DMS 273 (cell line): Measurements from ENCODE around the gene ZSCAN16.
A peak's percentile ranks its signal among the peaks of the same experiment; 100 is the strongest.
"Not testable (repeated sequence)": the region's sequence is repeated elsewhere in the genome, so short reads cannot be mapped to it uniquely, and the experiment has no call there.

ENCODE experiments used
- DNase-seq: peaks from one replicate; lab custom pipeline; 2025; ENCODE audit not compliant: unreplicated experiment; lab: John Stamatoyannopoulos, UW

ZSCAN16 gene

GRCh38 chr6:28124350-28124970 lies at the start of gene ZSCAN16:
TSS of gene ZSCAN16 (plus strand) at chr6:28124609. CDS start at chr6:28125444, 835 bp downstream.
- peak; percentile 95 for DNase-seq

- DNase-seq = no peak
Observed at GRCh38 chr6:28078050-28078449, 46.4 kb upstream of the ZSCAN16 start.

GRCh38 chr6:28078836-28079235 lies 45.6 kb upstream of the ZSCAN16 start:
- no peak for DNase-seq

GRCh38 chr6:28080381-28080630 lies 44.1 kb upstream of the ZSCAN16 start, which contains the start of gene ZNF165:
TSS of gene ZNF165 (plus strand) at chr6:28080568. CDS start at chr6:28085481, 4,913 bp downstream.
- DNase-seq = not testable (repeated sequence)

GRCh38 chr6:28080631-28081485 lies 43.6 kb upstream of the ZSCAN16 start:
- peak; percentile 97 for DNase-seq

- no peak for DNase-seq
Observed at GRCh38 chr6:28081486-28081751, 43.0 kb upstream of the ZSCAN16 start.

GRCh38 chr6:28082939-28083338 lies 41.5 kb upstream of the ZSCAN16 start:
- no peak for DNase-seq

- no peak for DNase-seq
Observed at GRCh38 chr6:28089054-28089453, 35.4 kb upstream of the ZSCAN16 start.

- DNase-seq = no peak
Observed at GRCh38 chr6:28090917-28091586, 33.4 kb upstream of the ZSCAN16 start.

GRCh38 chr6:28102222-28102621 lies 22.2 kb upstream of the ZSCAN16 start:
- DNase-seq = not testable (repeated sequence)

GRCh38 chr6:28102699-28103098 lies 21.7 kb upstream of the ZSCAN16 start:
- not testable (repeated sequence) for DNase-seq

- peak; percentile 92 for DNase-seq
Observed at GRCh38 chr6:28104392-28105244, 19.8 kb upstream of the ZSCAN16 start.

- DNase-seq = peak; percentile 42
Observed at GRCh38 chr6:28105245-28105639, 19.2 kb upstream of the ZSCAN16 start.

- no peak for DNase-seq
Observed at GRCh38 chr6:28107506-28107905, 16.9 kb upstream of the ZSCAN16 start.

- DNase-seq = no peak
Observed at GRCh38 chr6:28111964-28112363, 12.4 kb upstream of the ZSCAN16 start.

GRCh38 chr6:28115799-28116198 lies 8.6 kb upstream of the ZSCAN16 start:
- no peak for DNase-seq

GRCh38 chr6:28117386-28118050 lies 6.9 kb upstream of the ZSCAN16 start:
- DNase-seq = no peak

- DNase-seq = no peak
Observed at GRCh38 chr6:28118217-28118616, 6.2 kb upstream of the ZSCAN16 start.

- no peak for DNase-seq
Observed at GRCh38 chr6:28121876-28122275, 2.5 kb upstream of the ZSCAN16 start.

GRCh38 chr6:28122283-28122682 lies 2.1 kb upstream of the ZSCAN16 start:
- not testable (repeated sequence) for DNase-seq

- DNase-seq = no peak
Observed at GRCh38 chr6:28124971-28125353, 553 bp downstream of the ZSCAN16 start.
